Measurements from ENCODE around the gene ZMYND19.

ZMYND19 gene

GRCh38 chr9:137590469-137591383, at the start of gene ZMYND19:
Gene ZMYND19 (minus strand): TSS chr9:137590512. CDS start chr9:137590263, 249 bp downstream.
- H3K4me3 ChIP-seq (ENCODE audit: low read length), result peak within 1 kb of the TSS; percentile 90
- H3K79me2 ChIP-seq (ENCODE audit: control insufficient read depth, low read length), result peaks cover 43% of the 10 kb centered on the region
- no peaks in the 10 kb centered on the region for H3K9me2 ChIP-seq (replicated peaks; ENCODE audit: control insufficient read depth, low read length)
- H3F3A ChIP-seq (ENCODE audit: control insufficient read depth, insufficient read depth), result no peaks in the 10 kb centered on the region
- peaks cover 41% of the 10 kb centered on the region for H3K36me3 ChIP-seq (ENCODE audit: control insufficient read depth, low read length)
- peaks cover 8% of the 10 kb centered on the region; the same call in 1 of the 2 replicates for H4K20me1 ChIP-seq (ENCODE audit: control insufficient read depth, insufficient read depth, low read depth, low read length)
- peak within 1 kb of the TSS; percentile 94 for H3K4me2 ChIP-seq (ENCODE audit: low read length)
- H3K27me3 ChIP-seq (ENCODE audit: control insufficient read depth, low read length), result no peaks in the 10 kb centered on the region
- H3K27ac ChIP-seq (ENCODE audit: low read depth, low read length), result 0 out of 2 replicates have a peak within 1 kb of the TSS, but pooled peaks have one; percentile 16
- no peaks in the 10 kb centered on the region for H3K9me3 ChIP-seq (ENCODE audit: control insufficient read depth, insufficient read depth, low read length)
- H3K4me1 ChIP-seq (ENCODE audit: control insufficient read depth, low read length), result peaks cover 21% of the 10 kb centered on the region
- TF ChIP-seq CTCF (IDR thresholded peaks at IDR 0.05; ENCODE audit: low read depth, low read length, poor library complexity, severe bottlenecking), result no peak
- TF ChIP-seq EZH2phosphoT487 (IDR thresholded peaks at IDR 0.05; ENCODE audit: borderline replicate concordance, low read length), result no peak

DNA sequence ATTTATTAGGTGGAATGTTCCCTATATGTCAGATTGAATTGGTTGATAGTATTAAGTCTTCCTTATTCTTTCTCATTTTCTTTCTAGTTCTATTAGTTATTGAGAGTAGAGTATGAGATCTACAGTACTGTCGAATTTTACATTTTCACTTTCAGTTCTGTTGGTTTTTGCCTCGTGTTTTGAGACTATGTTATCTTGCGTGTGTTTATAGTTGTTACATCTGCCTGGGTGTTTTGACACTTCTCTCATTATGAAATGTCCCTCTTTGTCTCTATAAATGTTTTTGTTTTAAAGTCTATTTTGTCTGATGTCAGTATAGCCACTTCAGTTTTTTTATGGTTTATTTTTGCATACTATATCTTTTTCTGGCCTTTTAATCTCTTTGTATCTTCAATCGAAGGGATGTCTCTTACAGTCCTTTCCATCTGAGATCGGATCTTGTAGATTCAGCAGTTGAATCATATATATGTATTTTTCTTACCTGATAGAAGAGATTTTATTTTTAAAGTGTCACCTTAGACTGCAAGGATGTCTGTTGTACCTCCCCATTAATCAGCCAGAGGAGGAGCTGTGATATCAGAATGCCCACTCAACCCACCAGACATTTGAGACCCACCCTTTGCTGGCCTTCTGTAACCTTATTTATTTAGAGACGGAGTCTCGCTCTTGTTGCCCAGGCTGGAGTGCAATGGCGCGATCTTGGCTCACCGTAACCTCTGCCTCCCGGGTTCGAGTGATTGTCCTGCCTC, 49.2 kb upstream of the ZMYND19 start:
- Histone ChIP-seq H3K9me2 (replicated peaks; ENCODE audit: control insufficient read depth, low read length) (no peaks in the 10 kb centered on the region), H3F3A (ENCODE audit: control insufficient read depth, insufficient read depth) (peaks cover under 1% of the 10 kb centered on the region; the same call in 1 of the 2 replicates), H3K4me1 (ENCODE audit: control insufficient read depth, low read length) (peaks cover 81% of the 10 kb centered on the region), H3K27me3 (ENCODE audit: control insufficient read depth, low read length) (no peaks in the 10 kb centered on the region), H3K27ac (ENCODE audit: low read depth, low read length) (peak overlapping the region; percentile 39), H3K4me3 (ENCODE audit: low read length) (peak overlapping the region; percentile 28), H3K4me2 (ENCODE audit: low read length) (peak overlapping the region; percentile 50), H3K79me2 (ENCODE audit: control insufficient read depth, low read length) (peaks cover 100% of the 10 kb centered on the region), H4K20me1 (ENCODE audit: control insufficient read depth, insufficient read depth, low read depth, low read length) (peaks cover 10% of the 10 kb centered on the region), H3K36me3 (ENCODE audit: control insufficient read depth, low read length) (peaks cover 57% of the 10 kb centered on the region), H3K9me3 (ENCODE audit: control insufficient read depth, insufficient read depth, low read length) (no peaks in the 10 kb centered on the region)
- TF ChIP-seq EZH2phosphoT487 (IDR thresholded peaks at IDR 0.05; ENCODE audit: borderline replicate concordance, low read length) (no peak), CTCF (IDR thresholded peaks at IDR 0.05; ENCODE audit: low read depth, low read length, poor library complexity, severe bottlenecking) (no peak)

- Histone ChIP-seq H3K4me2 (ENCODE audit: low read length) (peak overlapping the region; percentile 50), H3K27me3 (ENCODE audit: control insufficient read depth, low read length) (no peaks in the 10 kb centered on the region), H3K27ac (ENCODE audit: low read depth, low read length) (peak overlapping the region; percentile 39), H3K4me3 (ENCODE audit: low read length) (peak overlapping the region; percentile 28), H3K36me3 (ENCODE audit: control insufficient read depth, low read length) (peaks cover 52% of the 10 kb centered on the region), H3K9me3 (ENCODE audit: control insufficient read depth, insufficient read depth, low read length) (no peaks in the 10 kb centered on the region), H4K20me1 (ENCODE audit: control insufficient read depth, insufficient read depth, low read depth, low read length) (peaks cover 6% of the 10 kb centered on the region), H3K4me1 (ENCODE audit: control insufficient read depth, low read length) (peaks cover 78% of the 10 kb centered on the region), H3F3A (ENCODE audit: control insufficient read depth, insufficient read depth) (peaks cover 5% of the 10 kb centered on the region; the same call in 1 of the 2 replicates), H3K9me2 (replicated peaks; ENCODE audit: control insufficient read depth, low read length) (no peaks in the 10 kb centered on the region), H3K79me2 (ENCODE audit: control insufficient read depth, low read length) (peaks cover 100% of the 10 kb centered on the region)
- TF ChIP-seq EZH2phosphoT487 (IDR thresholded peaks at IDR 0.05; ENCODE audit: borderline replicate concordance, low read length) (no peak), CTCF (IDR thresholded peaks at IDR 0.05; ENCODE audit: low read depth, low read length, poor library complexity, severe bottlenecking) (no peak)
Observed at GRCh38 chr9:137638680-137639079, 48.4 kb upstream of the ZMYND19 start.
